ENCODE measurements around the gene NPRL2. TPM values are rescaled to one million over a fixed set of nuclear protein-coding genes. Genes with fewer than 3 reads are reported as not detected.

NPRL2 gene
- total RNA-seq, 1 experiment from 2014 or later = 35.4 TPM

GRCh38 chr3:50299638-50299928, 51.0 kb downstream of the NPRL2 start:
- TF ChIP-seq ZFX (IDR thresholded peaks at IDR 0.05) (no peak), ATF3 (IDR thresholded peaks at IDR 0.05) (no peak), ZNF274 (IDR thresholded peaks at IDR 0.05; ENCODE audit: low read depth, low read length) (no peak), CEBPB (IDR thresholded peaks at IDR 0.05; ENCODE audit: low read depth) (no peak), JUND (IDR thresholded peaks at IDR 0.05) (no peak), CTCF (IDR thresholded peaks at IDR 0.05 in 2 of 3, conservative IDR thresholded peaks at IDR 0.05 in 1 of 3; ENCODE audit: borderline replicate concordance in 1 of 3, insufficient read depth in 1 of 3, low read depth in 2 of 3, low read length in 2 of 3) (no peak), ZBTB33 (IDR thresholded peaks at IDR 0.05; ENCODE audit: extremely low read depth, insufficient replicate concordance, low read length) (no peak), EZH2phosphoT487 (IDR thresholded peaks at IDR 0.05; ENCODE audit: borderline replicate concordance) (no peak), CBX3 (IDR thresholded peaks at IDR 0.05; ENCODE audit: low read depth) (no peak), SIN3A (IDR thresholded peaks at IDR 0.05; ENCODE audit: low read depth) (no peak), MAX (IDR thresholded peaks at IDR 0.05) (no peak), ELF1 (IDR thresholded peaks at IDR 0.05; ENCODE audit: borderline replicate concordance, low read depth) (no peak), SRF (IDR thresholded peaks at IDR 0.05; ENCODE audit: low read depth) (no peak), TCF7L2 (IDR thresholded peaks at IDR 0.05; ENCODE audit: borderline replicate concordance, extremely low read depth, insufficient read depth, insufficient read length) (no peak), EGR1 (IDR thresholded peaks at IDR 0.05; ENCODE audit: low read depth) (no peak), EZH2 (IDR thresholded peaks at IDR 0.05) (no peak), RAD21 (IDR thresholded peaks at IDR 0.05; ENCODE audit: low read depth) (no peak), REST (IDR thresholded peaks at IDR 0.05; ENCODE audit: low read depth) (no peak), POLR2AphosphoS5 (IDR thresholded peaks at IDR 0.05; ENCODE audit: low read depth, low read length) (no peak), FOSL1 (IDR thresholded peaks at IDR 0.05; ENCODE audit: low read depth) (no peak)
- RAD21 ChIA-PET (ENCODE audit: low non-redundant PET in 1 of 2, low total read pairs in 2 of 2, uncharacterized antibody in 2 of 2, unreplicated experiment in 2 of 2) = interaction anchor here (0.5 to 1.3 kb wide), 8 partner anchors 13 to 1178 kb away, joined by 3 to 5 read pairs (median 4); no protein-coding TSS in a partner anchor
- H3K4me1 ChIP-seq (ENCODE audit: control insufficient read depth in 1 of 2, insufficient read depth in 2 of 2, low read length in 2 of 2) = peaks cover 21 to 49% of the 10 kb centered on the region in 2 experiments
- H3K79me2 ChIP-seq (ENCODE audit: insufficient read depth, low read length) = peaks cover 3% of the 10 kb centered on the region; the same call in 1 of the 2 replicates
- H3K27ac ChIP-seq (ENCODE audit: low read depth, low read length) = peak overlapping the region; percentile 73
- H4K20me1 ChIP-seq (ENCODE audit: insufficient read depth) = no peaks in the 10 kb centered on the region
- H3K9ac ChIP-seq (ENCODE audit: low read length) = peak overlapping the region; percentile 72
- no peak overlapping the region for H2AFZ ChIP-seq (ENCODE audit: low read depth, low read length, poor library complexity, severe bottlenecking)
- DNase-seq (ENCODE audit: low read depth, low spot score) = no peak
- H3K9me2 ChIP-seq (ENCODE audit: insufficient read depth) = no peaks in the 10 kb centered on the region
- no peaks in the 10 kb centered on the region for H3K27me3 ChIP-seq (ENCODE audit: insufficient read depth, low read length)
- intact Hi-C loops (cut with micrococcal nuclease) = no loop called here
- ATAC-seq = no peak
- BruUV-seq (replicated peaks) = no TSS peak
- no peaks in the 10 kb centered on the region for H3K9me3 ChIP-seq (ENCODE audit: control insufficient read depth in 1 of 2, insufficient read depth in 1 of 2, low read depth in 1 of 2, low read length in 2 of 2)
- POLR2A ChIA-PET = interaction anchor here (0.6 to 2.0 kb wide), 10 partner anchors 16 to 105 kb away, joined by 3 to 12 read pairs (median 4); partner anchors contain the start of genes GNAI2, RASSF1 and TUSC2
- CTCF ChIA-PET = interaction anchor here (0.9 to 1.4 kb wide), 8 partner anchors 18 to 71 kb away, joined by 3 to 9 read pairs (median 5); partner anchors contain the start of gene TUSC2
- peak overlapping the region; percentile 48 to 92 for H3K4me3 ChIP-seq (replicated peaks in 1 of 2; ENCODE audit: low read depth in 1 of 2, low read length in 2 of 2)
- no peaks in the 10 kb centered on the region for H3K36me3 ChIP-seq (ENCODE audit: control insufficient read depth in 1 of 2, insufficient read depth in 2 of 2, low read length in 2 of 2)
- peak overlapping the region; percentile 97 for H3K4me2 ChIP-seq (ENCODE audit: low read length)
